K562 (cell line): ENCODE results near the gene ARHGAP32. TPM values are rescaled to one million over a fixed set of nuclear protein-coding genes. Genes with fewer than 3 reads are reported as not detected.

Source experiments
- ATAC-seq: fragments of 200-7000 bp; cut with Tn5 transposase; 3 replicates; pipeline ENCODE4 v1.9.1; 2020; ENCODE audit warnings: moderate library complexity
- BruUV-seq: library from RNA; stranded (reverse); fragments of 400-500 nt; replicated peaks from 2 replicates; lab custom pipeline; 2021; lab: Mats Ljungman, UMichigan
- CTCF ChIA-PET: fragments of 300-600 bp; formaldehyde crosslinking; extraction: SDS; loops from one replicate; lab custom pipeline; 2021; ENCODE audit warnings: low intra/inter-chr PET ratio; lab: Yijun Ruan, JAX
- POLR2A ChIA-PET: fragments of 300-600, 350-650 bp; sonication (Branson Sonifier 250); formaldehyde crosslinking; extraction: SDS; loops from one replicate; lab custom pipeline; 2021; ENCODE audit warnings: antibody characterized with exemption, inconsistent platforms; lab: Yijun Ruan, JAX
- DNase-seq, 4 experiments: peaks; one replicate each; pipeline versions ENCODE4 v3.0.0 to v3.0.0-alpha.2; 2011 to 2018; ENCODE audit warnings: low spot score in 3 of 4, mixed read lengths in 3 of 4; ENCODE audit errors: extremely low read depth in 1 of 4
- FAIRE-seq: peaks from 2 replicates; lab custom pipeline; 2011; peaks lifted over from hg19 to GRCh38; lab: Jason Lieb, UNC
- H2AFZ ChIP-seq: 2 replicates; pipeline ENCODE4 v1.6.0; 2011; ENCODE audit warnings: low read depth, low read length, control low read depth, inconsistent platforms
- H3K27ac ChIP-seq: fragments of 200-600 bp; 3 replicates; pipeline ENCODE4 v1.8.0; 2011; ENCODE audit warnings: low read depth, mild to moderate bottlenecking, control low read depth, inconsistent platforms, low read length, moderate library complexity, mixed read lengths; ENCODE audit errors: extremely low read depth
- H3K27me3 ChIP-seq, 2 experiments: fragments of 300-600 bp in 1 of 2; 2 replicates in 1 of 2; 3 replicates in 1 of 2; pipeline versions ENCODE4 v1.6.0 to v1.8.0; 2011; ENCODE audit warnings: inconsistent platforms in 2 of 2, low read length in 2 of 2, mild to moderate bottlenecking in 1 of 2, mixed read lengths in 1 of 2, moderate library complexity in 1 of 2; ENCODE audit not compliant: control insufficient read depth in 2 of 2, insufficient read depth in 2 of 2
- H3K36me3 ChIP-seq: fragments of 300-600 bp; 3 replicates; pipeline ENCODE4 v1.8.0; 2011; ENCODE audit warnings: mild to moderate bottlenecking, low read length, inconsistent platforms; ENCODE audit not compliant: control insufficient read depth, insufficient read depth
- H3K4me1 ChIP-seq, 2 experiments: fragments of 200-600 bp in 1 of 2; replicated peaks in 1 of 2; 2 replicates in 1 of 2; 3 replicates in 1 of 2; pipeline versions ENCODE4 v1.5.1 to v1.8.0; 2011; ENCODE audit warnings: inconsistent platforms in 2 of 2, low read length in 2 of 2, mild to moderate bottlenecking in 1 of 2, mixed read lengths in 1 of 2, moderate library complexity in 1 of 2; ENCODE audit not compliant: control insufficient read depth in 2 of 2, insufficient read depth in 2 of 2
- H3K4me2 ChIP-seq: 2 replicates; pipeline ENCODE4 v1.6.1; 2011; ENCODE audit warnings: low read length, control low read depth, inconsistent platforms, mixed read lengths; ENCODE audit not compliant: insufficient read depth
- H3K4me3 ChIP-seq: fragments of 200-600 bp; sonication (generic), shearing (Covaris generic); 2 replicates; pipeline ENCODE4 v1.5.1; 2016; ENCODE audit warnings: control low read depth, inconsistent platforms
- H3K79me2 ChIP-seq: fragments of 200-600 bp; 3 replicates; pipeline ENCODE4 v1.8.0; 2011; ENCODE audit warnings: low read length, inconsistent platforms; ENCODE audit not compliant: control insufficient read depth, insufficient read depth
- H3K9ac ChIP-seq, 2 experiments: 2 replicates each; pipeline versions ENCODE4 v1.6.0 to v1.6.1; 2011; ENCODE audit warnings: low read depth in 2 of 2, low read length in 2 of 2, control low read depth in 1 of 2, inconsistent platforms in 1 of 2, mild to moderate bottlenecking in 1 of 2, mixed read lengths in 1 of 2; ENCODE audit not compliant: insufficient read depth in 1 of 2
- H3K9me1 ChIP-seq: one replicate; pipeline ENCODE4 v1.6.0; 2011; ENCODE audit warnings: inconsistent platforms, mild to moderate bottlenecking, low read length, moderate library complexity; ENCODE audit not compliant: control insufficient read depth, insufficient read depth
- H3K9me3 ChIP-seq: replicated peaks from 2 replicates; pipeline ENCODE4 v1.5.1; 2011; ENCODE audit warnings: low read depth, low read length, inconsistent platforms; ENCODE audit not compliant: control insufficient read depth, insufficient read depth
- H4K20me1 ChIP-seq: replicated peaks from 2 replicates; pipeline ENCODE4 v1.6.1; 2011; ENCODE audit warnings: low read length, inconsistent platforms, mixed read lengths; ENCODE audit not compliant: control insufficient read depth, insufficient read depth
- E2F6 ChIP-seq, 2 experiments: IDR thresholded peaks; 2 replicates each; pipeline ENCODE4 v1.6.1; 2011; ENCODE audit warnings: borderline replicate concordance in 1 of 2, control low read depth in 1 of 2, low read depth in 1 of 2, low read length in 1 of 2, mild to moderate bottlenecking in 1 of 2, mixed read lengths in 1 of 2, moderate library complexity in 1 of 2; ENCODE audit not compliant: insufficient read depth in 1 of 2, insufficient read length in 1 of 2, poor library complexity in 1 of 2, severe bottlenecking in 1 of 2; ENCODE audit errors: extremely low read depth in 1 of 2
- ELK1 ChIP-seq: sonication (generic); formaldehyde crosslinking; IDR thresholded peaks from 2 replicates; pipeline ENCODE4 v1.8.1; 2022; ENCODE audit warnings: missing genetic modification reagents
- MBD1 ChIP-seq: fragments of 250-450 bp; sonication (Bioruptor Pico); IDR thresholded peaks from 2 replicates; pipeline ENCODE4 v1.8.0; 2022; ENCODE audit warnings: inconsistent platforms
- THRB ChIP-seq: fragments of 450-650 bp; formaldehyde crosslinking; conservative IDR thresholded peaks from 2 replicates; pipeline ENCODE4 v1.4.0; 2022; ENCODE audit warnings: mild to moderate bottlenecking, missing genetic modification characterization
- YBX1 ChIP-seq: fragments of 450-650 bp; IDR thresholded peaks from 2 replicates; pipeline ENCODE4 v1.7.1; 2016; ENCODE audit warnings: mild to moderate bottlenecking
- ZNF395 ChIP-seq: fragments of 200-800 bp; sonication (Bioruptor generic); IDR thresholded peaks from 2 replicates; pipeline ENCODE4 v1.6.1; 2017; ENCODE audit warnings: missing genetic modification characterization, missing compliant biosample characterization
- WGBS: fragments of 100-300 bp; shearing (Covaris generic); methylation state at CpG from one replicate; pipeline ENCODE4 v1.1.6; 2016; ENCODE audit warnings: low coverage, mixed read lengths; ENCODE audit not compliant: insufficient coverage; ENCODE audit errors: missing lambda C conversion rate; 5-methylcytosine and 5-hydroxymethylcytosine counted together
- in situ Hi-C: fragments of 300-500 bp; cut with MboI; formaldehyde crosslinking; loops from 4 replicates; pipeline ENCODE4 v1.15.0; 2018; ENCODE audit warnings: inconsistent platforms, mixed read lengths
- intact Hi-C: fragments of 100-400 bp; cut with micrococcal nuclease; formaldehyde crosslinking; loops from 2 replicates; pipeline ENCODE4 v1.14.2; 2022
- polyA plus RNA-seq, 8 experiments: library from polyadenylated mRNA; depleted of rRNA in 4 of 8; stranded (reverse) in 5 of 8; unstranded in 3 of 8; fragments of >200 nt; fragmentation: Nextera tagmentation in 2 of 8; fragmentation: Illumina TruSeq in 1 of 8; extraction: Ambion mirVana in 2 of 8; extraction: Trizol in 1 of 8; gene quantifications; 2 replicates each; pipeline versions ENCODE4 v1.2.1 to v1.2.3, GENCODE V29; 2011 to 2014; ENCODE audit warnings: inconsistent platforms in 1 of 8, missing spikeins in 1 of 8
- total RNA-seq, 7 experiments: library from RNA; depleted of rRNA in 6 of 7; stranded (reverse); fragments of >200 nt in 6 of 7; fragmentation: Illumina TruSeq in 2 of 7; extraction: Trizol in 2 of 7; gene quantifications; 2 replicates each; pipeline versions ENCODE4 v1.2.1 to v1.2.3, GENCODE V29; 2011 to 2021; ENCODE audit warnings: low replicate concordance in 1 of 7

Gene ARHGAP32
- total and polyA plus RNA-seq, 9 of the 15 experiments (the other 6 are each of a cell fraction or from before 2014, with no cell fraction given): 0.18 TPM; not detected in 8

GRCh38 chr11:129239207-129239606, 47.1 kb upstream of the ARHGAP32 start:
- Histone ChIP-seq H3K27me3 (no peaks in the 10 kb centered on the region), H3K9ac (no peak overlapping the region), H4K20me1 (no peaks in the 10 kb centered on the region), H3K4me1 (no peaks in the 10 kb centered on the region), H2AFZ (no peak overlapping the region), H3K27ac (no peak overlapping the region), H3K4me3 (no peak overlapping the region), H3K79me2 (no peaks in the 10 kb centered on the region), H3K9me3 (no peaks in the 10 kb centered on the region; the same call in 1 of the 2 replicates), H3K36me3 (no peaks in the 10 kb centered on the region), H3K4me2 (no peak overlapping the region), H3K9me1 (no peaks in the 10 kb centered on the region)
- TF ChIP-seq MBD1 (no peak), YBX1 (no peak), ELK1 (CRISPR knock-in tag) (no peak), ZNF395 (CRISPR knock-in tag) (no peak), THRB (CRISPR knock-in tag) (no peak), E2F6 (IDR thresholded peaks at IDR 0.05; ENCODE audit: borderline replicate concordance in 1 of 2, extremely low read depth in 1 of 2, insufficient read depth in 1 of 2, insufficient read length in 1 of 2, low read depth in 1 of 2, low read length in 1 of 2, poor library complexity in 1 of 2, severe bottlenecking in 1 of 2) (no peak)
- DNase-seq (no peak), FAIRE-seq (no peak), ATAC-seq (no peak)
- CTCF ChIA-PET: no interaction called here
- 0% methylated on average over 2 of the region's 2 CpGs for WGBS
- BruUV-seq: no TSS peak
- POLR2A ChIA-PET: no interaction called here
- in situ Hi-C loops: no loop called here
- intact Hi-C loops: no loop called here
